Spleen (tissue), 7 donors: Measurements from ENCODE around the gene VAV2.

ENCODE experiments used
- CTCF ChIP-seq, 11 experiments: fragments of 200-600 bp in 7 of 11; fragments of 450-650 bp in 4 of 11; sonication (generic) in 4 of 11; IDR thresholded peaks in 8 of 11; conservative IDR thresholded peaks in 3 of 11; 1 replicate in 7 of 11; 2 replicates in 4 of 11; pipeline versions ENCODE4 v1.4.0 to v1.8.0; 2016 to 2021; ENCODE audit warnings: antibody characterized with exemption in 11 of 11, inconsistent platforms in 4 of 11, mild to moderate bottlenecking in 1 of 11
- POLR2A ChIP-seq, 3 donors: fragments of 450-650 bp; IDR thresholded peaks; one replicate each; pipeline ENCODE4 v1.5.1; 2017; ENCODE audit warnings: antibody characterized with exemption in 3 of 3, mild to moderate bottlenecking in 1 of 3
- POLR2AphosphoS5 ChIP-seq, 3 donors: sonication (generic); formaldehyde crosslinking; IDR thresholded peaks; one replicate each; pipeline ENCODE4 v1.5.1; 2017; ENCODE audit warnings: antibody characterized with exemption in 3 of 3
- donor health status: DM: no; HTN: no; CAD: no; lungs with moderate emphysema.
- donor health status: DM: no; HTN: no; CAD: no.
- donor health status: DM: no; HTN: no; CAD: no.

- no peak for TF ChIP-seq CTCF (IDR thresholded peaks at IDR 0.05 in 8 of 11, conservative IDR thresholded peaks at IDR 0.05 in 3 of 11)
- TF ChIP-seq POLR2A (IDR thresholded peaks at IDR 0.05), result no peak
- no peak for TF ChIP-seq POLR2AphosphoS5 (IDR thresholded peaks at IDR 0.05)
Observed at GRCh38 chr9:133747309-133747708, 244.8 kb downstream of the VAV2 start.
